ENCODE data around the gene KRT81.
"Not testable (repeated sequence)": the region's sequence is repeated elsewhere in the genome, so short reads cannot be mapped to it uniquely, and the experiment has no call there.

The KRT81 gene

DNA sequence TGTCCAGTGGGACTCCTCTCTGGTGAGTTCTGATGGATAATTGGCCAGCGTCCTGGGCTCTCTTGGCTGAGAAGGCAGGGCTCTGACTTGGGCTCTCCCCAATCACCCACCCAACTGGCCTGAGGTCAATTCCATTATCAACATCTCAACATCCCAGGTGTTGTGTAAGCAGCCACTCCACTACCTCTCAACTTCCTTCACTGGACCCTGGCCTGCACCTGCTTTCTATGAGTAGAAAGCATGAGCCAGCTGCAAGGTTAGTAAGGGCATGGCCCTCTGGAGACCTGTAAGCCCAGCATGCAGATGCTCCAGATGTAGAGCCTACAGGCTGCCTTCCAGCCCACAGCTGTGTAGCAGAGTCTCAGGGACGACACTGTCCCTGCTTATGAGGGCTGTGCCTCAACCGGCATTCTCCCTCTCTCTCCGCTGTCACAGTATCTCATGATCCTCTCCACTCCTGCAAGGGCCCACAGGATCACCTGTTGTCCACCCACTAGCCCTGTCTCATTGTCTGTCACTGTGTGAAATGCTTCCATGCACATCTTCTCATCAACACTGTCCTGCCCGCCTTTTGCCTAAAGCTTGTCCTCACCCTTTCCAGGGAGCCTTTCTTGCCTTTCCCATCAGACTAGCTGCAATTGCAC lies 5.4 kb upstream of the KRT81 start:
- DNase-seq (ENCODE audit: low read depth in 2 of 2): no peak

DNA sequence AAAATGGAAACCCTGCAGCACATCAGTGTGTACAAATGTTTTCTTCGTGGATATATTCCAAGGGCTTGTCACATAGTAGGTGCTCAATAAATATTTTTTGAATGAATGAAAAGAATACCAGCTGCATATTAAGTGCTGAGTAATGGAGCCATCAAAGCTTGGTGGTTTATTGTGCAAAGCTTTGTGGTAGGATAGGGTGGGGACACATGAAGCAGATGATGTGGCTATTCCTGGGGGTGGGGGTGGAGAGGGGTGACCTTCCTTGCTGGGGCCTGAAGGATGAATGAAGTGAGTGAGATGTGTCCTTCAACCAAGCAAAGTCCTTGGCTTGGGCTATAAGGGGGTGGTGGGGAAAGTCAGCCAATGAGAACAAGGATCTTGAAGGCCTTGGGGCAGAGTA lies 4.3 kb upstream of the KRT81 start:
- DNase-seq (ENCODE audit: low read depth in 2 of 2): no peak

DNA sequence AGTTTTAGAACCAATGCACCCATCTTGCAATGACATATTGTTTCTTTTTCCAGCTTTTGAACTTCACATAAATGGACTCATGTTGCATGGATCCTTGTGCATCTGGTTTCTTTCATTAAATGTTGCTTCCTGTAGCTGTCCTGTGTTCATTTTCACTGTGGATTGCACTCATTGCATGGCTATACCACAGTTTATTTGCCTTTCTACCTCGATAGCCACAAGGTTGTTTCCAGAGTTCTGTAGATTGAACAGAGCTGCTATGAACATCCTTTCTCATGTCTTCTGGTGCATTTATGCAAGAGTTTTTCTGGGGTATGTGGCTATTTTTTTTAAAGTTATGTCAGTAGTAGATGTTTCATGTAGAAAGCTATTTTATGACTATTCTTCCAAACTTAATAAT lies 3.5 kb upstream of the KRT81 start:
- DNase-seq (ENCODE audit: low read depth in 2 of 2): no peak

DNA sequence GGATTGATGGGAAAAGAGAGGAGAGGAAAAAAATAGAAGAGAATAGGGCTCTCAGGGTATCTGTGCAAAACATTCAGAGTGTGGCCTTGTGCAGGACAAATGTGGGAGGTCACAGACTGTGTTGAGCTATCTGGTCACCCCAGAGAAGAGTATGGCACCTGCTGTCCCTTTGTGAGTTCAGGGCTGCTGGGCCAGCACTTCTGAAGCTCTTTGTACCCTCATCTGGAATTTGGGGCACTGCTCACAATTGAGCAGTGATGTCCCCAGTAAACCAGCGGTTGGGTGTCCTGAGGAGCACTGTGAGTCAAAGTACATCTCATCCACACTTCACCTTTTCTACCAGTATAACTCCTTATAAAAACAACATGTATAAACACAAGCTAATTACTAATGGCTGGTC lies 2.6 kb upstream of the KRT81 start:
- no peak for DNase-seq (ENCODE audit: low read depth in 2 of 2)

DNA sequence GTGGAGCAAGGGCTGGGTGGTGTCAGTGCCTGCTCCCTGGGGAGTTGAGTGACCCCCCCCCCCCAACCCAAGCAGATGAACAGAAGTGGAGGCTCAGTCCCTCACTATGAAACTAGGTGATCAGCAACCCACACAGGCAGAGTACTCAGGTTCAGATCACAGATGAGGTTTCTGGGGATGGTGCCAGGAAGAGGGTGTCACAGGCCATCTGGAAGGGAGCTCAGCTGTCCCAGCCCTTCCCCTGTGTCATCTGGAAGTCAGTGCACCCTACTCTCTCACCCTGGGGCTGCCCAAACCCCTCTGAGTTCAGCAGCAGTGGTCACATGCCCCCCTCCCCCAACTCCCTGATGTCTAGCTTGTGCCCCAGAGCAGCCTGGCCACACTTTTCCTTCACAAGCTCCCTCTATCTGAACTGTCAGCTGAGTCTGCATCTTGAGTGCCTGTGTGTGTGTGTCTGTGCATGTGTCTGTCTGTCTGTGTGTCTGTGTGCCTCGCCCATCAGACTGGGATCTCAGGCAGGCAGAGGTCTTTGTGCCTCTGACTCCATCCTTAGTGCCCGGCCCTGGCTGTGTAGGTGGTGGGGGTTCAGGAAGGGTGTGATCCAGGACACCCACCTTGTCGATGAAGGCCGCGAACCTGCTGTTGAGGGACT lies 725 bp downstream of the KRT81 start:
- DNase-seq (ENCODE audit: low read depth in 2 of 2): not testable (repeated sequence)

DNA sequence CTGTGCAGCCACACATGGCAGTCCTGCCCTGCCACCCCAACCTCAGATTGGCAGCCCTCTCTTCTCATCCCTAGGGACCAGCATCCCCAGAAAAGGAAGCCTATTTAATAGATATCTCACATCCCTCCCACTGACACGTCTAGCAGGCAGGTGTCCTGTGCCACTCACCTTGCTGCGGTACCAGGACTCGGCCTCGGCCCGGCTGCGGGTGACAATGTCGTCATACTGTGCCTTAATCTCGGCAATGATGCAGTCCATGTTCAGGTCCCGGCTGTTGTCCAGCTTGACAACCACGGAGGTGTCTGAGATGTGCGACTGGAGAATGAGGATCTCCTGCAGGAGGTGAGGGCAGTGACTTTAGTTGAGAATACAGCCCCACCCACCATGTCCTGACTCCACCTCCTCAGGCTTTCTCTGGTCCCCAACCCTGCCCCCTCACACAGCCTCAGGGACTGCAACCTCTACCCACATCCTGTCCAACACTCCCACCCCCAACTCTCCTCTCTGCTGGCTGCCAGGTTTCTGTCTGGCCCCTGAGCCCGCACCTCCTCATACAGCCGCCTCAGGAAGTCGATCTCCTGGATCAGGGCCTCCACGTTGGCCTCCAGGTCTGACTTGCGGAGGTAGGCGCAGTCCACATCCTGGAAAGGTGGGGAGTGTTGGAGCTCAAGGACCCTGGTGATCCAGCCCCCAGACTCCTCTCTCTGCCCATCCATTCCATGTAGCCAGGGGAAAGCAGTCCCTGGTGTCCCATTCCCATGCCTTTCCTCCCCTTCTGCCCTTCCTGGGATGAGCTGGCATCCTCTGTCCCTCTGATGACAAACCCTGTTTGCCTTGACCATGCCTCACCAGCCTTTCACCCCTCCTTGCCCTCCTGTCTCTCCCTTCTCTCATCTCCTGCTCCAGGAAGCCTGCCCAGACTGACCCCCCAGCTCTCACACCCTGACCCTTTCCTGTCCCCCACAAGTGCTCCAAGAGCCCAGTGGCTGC lies 3.2 kb downstream of the KRT81 start:
- DNase-seq (ENCODE audit: low read depth in 2 of 2): not testable (repeated sequence)

DNA sequence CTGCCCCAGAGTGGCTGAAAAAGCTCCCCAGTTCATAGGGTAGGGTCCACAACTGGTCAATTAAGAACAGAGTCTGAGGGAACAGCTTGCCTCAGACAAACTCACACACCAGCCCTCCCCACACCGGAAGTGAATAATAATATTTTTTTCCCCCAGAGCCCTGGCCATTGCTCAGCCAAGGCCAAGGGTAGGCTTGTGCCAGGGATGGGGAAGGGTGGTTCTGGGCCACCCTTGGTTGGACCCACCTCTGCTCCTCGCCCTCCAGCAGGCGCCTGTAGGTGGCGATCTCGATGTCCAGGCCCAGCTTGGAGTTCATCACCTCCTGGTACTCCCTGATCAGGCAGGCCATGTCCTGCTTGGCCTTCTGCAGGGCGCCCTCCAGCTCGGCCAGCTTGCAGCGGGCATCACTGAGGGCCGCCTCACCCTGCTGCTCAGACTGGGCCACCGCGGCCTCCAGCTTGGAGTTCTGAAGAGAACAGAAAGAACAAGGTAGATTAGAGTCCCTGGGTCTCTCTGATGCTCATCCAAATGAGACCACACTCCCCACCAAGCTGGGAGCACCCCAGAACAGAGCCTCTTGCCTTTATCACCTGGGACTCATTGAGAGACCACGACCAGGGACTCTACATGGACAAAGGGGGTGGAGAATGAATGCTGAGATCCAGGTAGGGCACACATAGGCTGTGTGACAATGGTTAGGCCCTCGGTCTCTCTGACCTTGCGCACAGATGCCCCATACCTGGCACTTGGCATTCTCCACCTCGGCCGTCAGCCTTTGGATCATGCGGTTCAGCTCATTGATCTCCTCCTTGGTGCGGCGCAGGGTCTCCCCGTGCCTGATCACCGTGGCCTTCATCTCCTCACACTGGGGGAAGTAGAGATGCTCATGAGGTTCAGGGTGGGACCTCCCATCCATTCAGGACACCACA lies 4.2 kb downstream of the KRT81 start:
- DNase-seq (ENCODE audit: low read depth in 2 of 2): not testable (repeated sequence)

DNA sequence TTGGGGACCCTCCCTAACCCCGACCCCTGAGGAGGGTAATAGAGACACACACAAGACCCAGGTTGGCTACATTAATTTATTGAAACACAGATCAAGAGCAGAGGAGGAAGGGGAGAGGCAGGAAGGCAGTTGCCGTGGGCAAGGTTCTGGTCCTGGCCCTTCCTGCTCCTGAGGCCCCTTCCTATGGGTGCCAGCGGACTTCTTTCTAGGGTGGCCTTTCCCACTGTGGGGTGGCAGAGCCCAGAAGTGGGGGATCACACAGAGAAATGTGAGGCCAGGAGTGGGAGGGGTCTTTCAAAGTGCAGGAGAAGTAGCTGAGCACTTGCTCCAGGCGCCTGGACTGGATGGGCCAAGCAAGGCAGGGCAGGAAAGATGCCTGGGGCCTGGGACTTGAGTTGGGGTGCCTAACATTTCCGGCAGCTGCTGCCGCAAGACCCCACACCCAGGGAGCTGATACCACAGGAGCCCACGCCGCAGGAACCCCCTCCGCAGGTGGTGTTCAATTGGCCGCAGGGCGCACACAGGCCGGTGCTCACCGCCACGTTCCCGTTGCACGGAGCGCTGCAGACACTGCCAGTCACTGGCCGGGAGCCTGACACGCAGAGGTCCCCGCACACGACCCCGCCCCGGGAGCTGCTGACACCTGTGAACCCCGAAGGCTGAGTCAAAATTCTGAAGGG lies 5.3 kb downstream of the KRT81 start:
- DNase-seq (ENCODE audit: low read depth in 2 of 2): no peak

DNA sequence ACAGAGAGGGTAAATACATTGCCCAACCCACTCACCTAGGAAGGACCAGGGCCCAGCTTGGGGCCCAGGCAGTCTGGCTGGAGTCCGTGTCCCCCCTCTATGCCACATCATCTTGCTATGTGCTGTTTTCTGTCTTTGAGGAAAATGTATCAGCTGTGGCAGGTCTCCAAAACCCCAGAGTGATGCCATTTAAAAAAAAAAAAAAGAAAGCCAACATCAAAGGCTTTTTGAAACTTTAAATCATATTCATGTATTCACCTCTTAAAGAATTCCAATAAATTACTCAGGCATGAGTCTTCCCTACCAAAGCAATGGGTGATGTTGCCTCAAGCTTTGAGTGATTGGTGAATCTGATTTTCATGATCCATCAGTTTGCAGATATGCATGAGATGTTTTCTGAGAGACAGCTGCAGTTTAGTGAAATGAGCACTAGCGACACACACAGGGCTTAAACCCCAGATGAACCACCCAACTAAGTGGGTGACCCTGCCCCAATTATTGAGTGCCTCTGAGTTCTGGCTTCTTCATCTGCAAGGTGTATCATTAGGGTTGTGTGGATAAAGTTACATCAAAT lies 6.1 kb downstream of the KRT81 start:
- no peak for DNase-seq (ENCODE audit: low read depth in 2 of 2)

DNA sequence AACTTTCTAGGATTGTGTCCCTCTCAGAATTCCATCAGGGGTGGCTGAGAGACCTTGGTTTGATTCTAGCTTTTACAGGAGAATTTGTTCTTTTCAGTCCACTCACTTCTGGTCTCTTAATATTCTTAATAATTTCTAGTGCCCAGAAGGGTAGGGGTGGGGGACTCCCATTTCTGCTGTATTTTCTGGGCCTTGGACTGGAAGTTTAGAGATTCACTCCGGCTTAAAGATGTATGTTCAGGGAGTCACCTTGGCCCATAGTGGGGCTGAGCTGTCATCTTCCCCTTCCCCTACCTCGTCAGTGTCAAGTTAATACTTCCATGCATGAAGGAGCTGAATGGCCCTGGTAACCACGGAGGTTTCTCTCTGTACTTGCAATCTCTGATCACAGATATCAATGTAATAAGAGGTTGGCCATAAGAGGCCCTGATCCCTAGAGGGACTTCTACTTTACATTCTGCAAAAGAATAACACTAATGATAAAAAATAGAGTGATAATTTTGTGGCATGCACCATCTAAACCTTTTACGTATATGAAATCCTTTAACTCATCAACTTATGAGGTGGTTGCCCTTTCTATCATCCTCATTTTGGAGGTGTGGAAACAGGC lies 6.7 kb downstream of the KRT81 start:
- DNase-seq (ENCODE audit: low read depth in 2 of 2): no peak

DNA sequence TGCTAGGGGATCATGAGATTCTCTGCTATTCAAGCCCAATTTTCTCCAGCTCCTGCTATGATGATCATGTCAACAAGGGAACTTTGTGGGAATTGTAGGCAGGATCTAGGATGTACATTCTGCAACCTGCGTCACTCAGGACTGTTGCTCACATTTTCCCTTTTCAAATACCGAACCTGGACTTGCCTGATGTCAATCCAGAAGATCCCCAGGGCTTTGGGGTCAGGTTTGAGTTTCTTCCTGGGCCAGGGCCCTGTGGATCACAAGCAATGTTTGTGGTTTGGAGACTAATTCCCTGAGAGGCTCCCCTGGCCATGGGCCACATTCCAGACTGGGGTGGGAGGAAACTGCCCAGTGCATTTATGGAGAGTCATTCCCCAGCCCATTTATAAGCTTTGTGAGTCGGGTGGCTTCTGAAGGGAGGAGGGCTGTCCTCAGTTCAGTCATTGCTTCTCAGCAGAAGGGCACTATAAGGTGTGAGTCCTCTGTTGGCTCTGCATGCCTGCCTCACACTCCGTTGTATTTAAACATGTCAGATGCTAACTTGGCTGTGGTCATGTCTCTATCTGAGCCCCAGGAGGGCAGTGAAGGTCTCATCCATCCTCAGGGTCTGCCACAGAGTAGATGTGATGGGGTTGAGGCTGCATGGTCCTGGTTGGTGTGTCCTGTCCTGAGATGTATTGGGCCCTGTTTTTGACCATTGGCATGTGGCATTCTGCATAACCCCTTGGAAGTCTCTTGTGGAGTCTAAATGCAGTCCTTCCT lies 10.4 kb downstream of the KRT81 start:
- no peak for DNase-seq (ENCODE audit: low read depth in 2 of 2)

DNA sequence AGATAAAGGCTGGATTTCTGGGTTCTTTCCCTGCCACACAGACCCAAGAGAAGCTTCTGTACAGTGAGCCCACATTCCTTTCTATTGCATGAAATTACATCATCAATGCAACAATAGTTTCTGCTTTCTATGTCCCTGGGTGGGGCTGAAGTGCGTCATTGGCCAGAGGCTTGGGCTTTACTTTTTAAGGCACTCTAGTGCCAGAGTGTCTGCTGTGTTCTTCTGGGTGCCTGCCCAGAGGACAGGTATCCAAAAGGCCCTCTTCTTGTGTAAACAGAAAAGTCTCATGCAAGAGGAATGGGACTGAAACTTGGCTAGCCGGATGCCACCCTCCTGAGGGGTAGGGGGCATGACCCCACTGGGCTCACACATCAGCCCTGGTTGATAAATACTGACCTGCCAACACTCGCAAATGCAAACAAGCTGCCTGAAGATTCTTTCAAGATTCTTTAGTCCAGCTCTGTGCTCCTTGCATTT lies 11.0 kb downstream of the KRT81 start:
- DNase-seq (ENCODE audit: low read depth in 2 of 2): no peak

DNA sequence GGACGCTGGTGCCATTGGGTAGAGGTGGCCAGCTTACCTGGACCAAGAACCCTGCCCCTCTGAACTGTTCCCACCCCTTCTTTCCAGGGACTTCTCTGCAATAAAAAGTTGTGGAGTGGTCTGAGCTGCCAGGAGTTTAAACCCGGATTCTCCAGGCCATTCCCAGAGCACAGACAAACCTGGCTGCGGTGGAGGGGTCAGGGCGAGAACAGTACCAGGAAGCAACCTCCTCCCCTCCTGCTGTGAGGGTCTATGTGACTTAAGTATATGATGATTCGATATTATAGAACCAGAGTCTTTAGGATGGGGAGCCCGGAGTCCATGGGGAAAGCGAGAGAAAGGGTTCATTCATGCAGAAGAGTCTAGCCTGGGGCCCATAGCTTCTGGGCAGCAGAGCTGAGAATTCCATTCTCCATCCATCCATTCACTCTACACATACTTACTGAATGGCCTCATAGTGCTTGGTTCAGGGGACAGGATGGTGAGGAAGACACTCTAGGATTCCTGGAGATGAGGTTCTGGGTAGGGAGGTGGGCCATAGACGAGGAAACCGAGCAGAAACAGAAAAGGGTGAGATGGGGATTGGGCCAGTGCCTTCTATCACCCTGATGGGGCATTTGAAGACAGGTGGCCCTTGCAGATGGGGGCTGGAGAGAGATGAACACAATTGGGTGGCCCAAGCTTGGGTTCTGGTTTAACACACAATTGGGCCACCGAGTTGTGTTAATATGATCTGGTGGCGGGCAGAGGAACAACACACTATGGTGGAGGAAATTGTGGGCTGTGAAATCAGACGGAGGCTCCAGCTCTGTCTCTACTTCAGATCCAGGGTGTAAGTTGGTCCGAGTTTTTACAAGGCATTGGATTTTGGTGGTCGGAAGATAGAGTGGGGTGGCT lies 11.7 kb downstream of the KRT81 start:
- no peak for DNase-seq (ENCODE audit: low read depth in 2 of 2)

DNA sequence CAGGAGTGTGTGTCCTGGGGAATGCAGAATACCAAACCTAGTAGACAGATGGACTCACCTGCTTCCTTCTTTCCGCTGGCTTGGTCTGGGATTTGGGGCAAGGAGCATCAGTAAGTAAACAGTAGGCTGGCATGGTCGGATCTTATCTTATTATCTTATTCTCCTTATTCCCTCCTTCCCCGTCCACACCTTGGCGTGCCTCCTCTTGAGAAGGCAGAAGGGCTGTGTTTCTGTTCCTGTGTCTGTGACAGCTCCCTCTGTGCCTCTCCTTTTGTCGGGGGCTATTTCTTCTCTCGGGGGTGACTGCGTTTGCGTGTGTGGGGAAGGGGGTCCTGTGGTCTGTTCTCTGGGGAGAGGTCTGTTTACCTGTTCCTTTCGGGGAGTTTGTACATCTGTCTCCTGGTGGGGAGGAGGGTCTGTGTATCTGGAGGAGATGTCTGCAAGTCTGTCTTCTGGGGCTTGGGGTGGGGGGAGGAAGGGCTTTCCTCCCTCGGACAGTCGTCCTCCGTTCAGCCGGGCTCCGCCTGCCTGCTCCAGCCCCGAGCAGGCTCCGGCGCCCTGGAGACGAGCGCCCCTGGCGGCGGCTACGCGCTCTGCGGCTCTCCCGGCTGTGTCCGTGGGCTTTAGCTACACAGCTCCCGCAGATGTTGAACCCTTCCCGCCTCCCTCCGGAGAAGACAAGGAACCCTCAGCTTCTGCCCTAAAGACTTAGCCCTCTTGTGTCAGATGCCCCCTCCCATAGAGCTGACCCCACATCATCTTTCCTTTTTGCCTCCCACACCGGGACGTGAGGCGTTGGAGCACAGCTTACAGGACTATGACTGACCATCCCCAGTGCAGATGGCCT lies 12.5 kb downstream of the KRT81 start:
- peak; percentile 53 to 70 for DNase-seq (ENCODE audit: low read depth in 2 of 2)

DNA sequence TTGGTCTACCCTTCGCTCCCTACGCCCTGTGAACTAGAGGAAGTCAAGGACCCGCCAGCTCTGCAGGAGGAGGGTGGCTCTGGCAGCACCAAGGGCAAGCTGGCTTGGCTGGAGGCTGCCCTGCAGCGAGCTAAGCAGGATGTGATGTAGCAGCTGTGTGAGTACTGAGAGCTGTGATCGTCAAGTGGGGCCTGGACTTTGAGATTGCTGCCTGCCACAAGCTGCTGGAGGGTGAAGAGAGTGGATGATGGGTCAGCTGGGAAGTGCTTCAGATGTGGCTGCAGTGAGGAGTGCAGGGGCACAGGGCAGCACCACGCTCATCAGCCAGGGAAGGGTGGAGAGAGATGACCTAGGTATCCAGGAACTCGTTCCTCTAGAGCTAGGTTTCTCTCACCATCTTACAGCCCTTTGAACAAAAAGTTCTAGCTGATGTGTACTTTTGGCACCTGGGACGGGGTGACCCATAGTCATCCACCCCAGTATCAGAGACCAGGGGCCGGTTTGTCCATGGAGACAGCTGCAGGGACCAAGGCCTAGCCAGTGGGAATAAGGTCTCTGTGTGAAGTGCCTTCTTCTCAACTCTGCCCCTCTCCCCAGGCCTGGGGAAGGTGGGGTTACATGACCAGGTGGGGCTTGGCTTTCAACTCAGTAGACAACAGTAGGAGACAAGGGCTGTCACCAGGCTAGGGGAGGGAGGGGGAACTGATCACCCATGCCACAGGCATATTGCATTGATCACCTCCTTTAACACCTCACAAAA lies 13.7 kb downstream of the KRT81 start:
- no peak for DNase-seq (ENCODE audit: low read depth in 2 of 2)

DNA sequence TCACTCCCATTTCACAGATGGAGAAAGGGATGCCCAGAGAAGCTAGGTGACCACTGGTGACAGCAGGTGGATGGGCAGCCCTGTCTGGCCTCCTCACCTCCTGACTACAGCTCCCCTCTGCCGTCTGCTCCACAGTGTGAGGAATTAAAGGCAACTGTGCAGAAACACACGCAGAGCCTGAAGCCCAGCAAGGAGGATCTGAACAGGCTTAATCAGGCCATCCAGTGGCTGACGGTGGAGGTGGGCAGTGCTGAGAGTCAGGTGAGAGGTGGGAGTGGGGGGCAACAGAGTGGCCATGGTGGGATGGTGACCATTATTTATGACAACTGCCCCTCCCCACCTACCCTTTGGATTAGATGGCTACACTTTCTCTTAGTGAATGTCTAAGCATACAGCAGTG lies 15.6 kb downstream of the KRT81 start:
- DNase-seq (ENCODE audit: low read depth in 2 of 2): no peak
